Stomach (tissue), 9 donors: Measurements from ENCODE around the gene ZFAND6. TPM values are rescaled to one million over a fixed set of nuclear protein-coding genes. Genes with fewer than 3 reads are reported as not detected.
"Not testable (repeated sequence)": the region's sequence is repeated elsewhere in the genome, so short reads cannot be mapped to it uniquely, and the experiment has no call there.

ENCODE experiments used
- DNase-seq, 2 donors: peaks; one replicate each; pipeline versions ENCODE4 v3.0.0 to v3.0.0-alpha.2; 2013 to 2019
- H3K27ac ChIP-seq, 5 donors: fragments of 200-600 bp in 4 of 5; sonication (generic) in 4 of 5; one replicate each; pipeline ENCODE4 v1.5.1; 2013 to 2019; ENCODE audit warnings: mild to moderate bottlenecking in 1 of 5, moderate library complexity in 1 of 5
- H3K27me3 ChIP-seq, 3 donors: fragments of 200-600 bp; sonication (generic); one replicate each; pipeline ENCODE4 v1.5.1; 2017 to 2019; ENCODE audit warnings: mixed run types in 1 of 3
- H3K36me3 ChIP-seq, 4 donors: fragments of 200-600 bp; sonication (generic); 1 replicate in 3 of 4; 2 replicates in 1 of 4; pipeline ENCODE4 v1.5.1; 2016 to 2019
- H3K4me1 ChIP-seq, 4 donors: fragments of 200-600 bp; sonication (generic); one replicate each; pipeline ENCODE4 v1.5.1; 2016 to 2019
- H3K4me3 ChIP-seq, 4 donors: fragments of 200-600 bp; sonication (generic) in 3 of 4; one replicate each; pipeline ENCODE4 v1.5.1; 2016 to 2019; ENCODE audit warnings: mild to moderate bottlenecking in 1 of 4
- H3K9me3 ChIP-seq, 4 donors: fragments of 200-600 bp; sonication (generic); one replicate each; pipeline ENCODE4 v1.5.1; 2016 to 2019
- EP300 ChIP-seq: sonication (generic); formaldehyde crosslinking; IDR thresholded peaks from one replicate; pipeline ENCODE4 v1.6.1; 2017; ENCODE audit warnings: antibody characterized with exemption
- POLR2A ChIP-seq, 4 donors: fragments of 450-650 bp; IDR thresholded peaks; one replicate each; pipeline ENCODE4 v1.6.1; 2016; ENCODE audit warnings: antibody characterized with exemption in 4 of 4, control low read depth in 2 of 4, mild to moderate bottlenecking in 1 of 4, moderate library complexity in 1 of 4
- POLR2AphosphoS5 ChIP-seq, 3 donors: sonication (generic); formaldehyde crosslinking; IDR thresholded peaks; one replicate each; pipeline ENCODE4 v1.6.1; 2016; ENCODE audit warnings: antibody characterized with exemption in 3 of 3
- WGBS, 5 donors: extraction: QIAGEN DNeasy Blood & Tissue Kit in 3 of 5; methylation state at CpG; one replicate each; pipeline versions ENCODE4 v1.1.5 to v1.1.7; 2013 to 2018; 5-methylcytosine and 5-hydroxymethylcytosine counted together
- intact Hi-C: fragments of 100-400 bp; cut with DNase I; formaldehyde crosslinking; loops from one replicate; pipeline ENCODE4 v1.15.1; 2023; ENCODE audit warnings: low total_unique reads
- polyA plus RNA-seq, 3 donors: library from polyadenylated mRNA; stranded (reverse); fragments of 200-250 nt; gene quantifications; one replicate each; pipeline ENCODE4 v1.2.3, GENCODE V29; 2013
- total RNA-seq, 5 donors: library from RNA; depleted of rRNA; stranded (reverse); fragments of >200 nt; gene quantifications; one replicate each; pipeline versions ENCODE4 v1.1.0 to v1.2.3, GENCODE V29; 2014 to 2016
- TF ChIP-seq, protein P1 (sequence below), 7 experiments: fragments of 450-650 bp in 4 of 7; fragments of 200-600 bp in 3 of 7; sonication (generic) in 3 of 7; IDR thresholded peaks; one replicate each; pipeline ENCODE4 v1.5.1; 2016 to 2019; ENCODE audit warnings: antibody characterized with exemption in 7 of 7, control low read depth in 2 of 7, mild to moderate bottlenecking in 1 of 7
- donor health status: healthy with polysubstance abuse.
- donor health status: Bipolar disorder and iron deficiency.
- donor health status: healthy.

Gene ZFAND6
- total and polyA plus RNA-seq, 8 donors = 12.2 to 271 (median 66.4) TPM

- Histone ChIP-seq H3K27me3 (no peaks in the 10 kb centered on the region), H3K27ac (no peak overlapping the region), H3K4me1 (peaks cover 0 to 7% (median 2%) of the 10 kb centered on the region in 4 donors), H3K9me3 (no peaks in the 10 kb centered on the region), H3K36me3 (peaks cover 0 to 61% (median 53%) of the 10 kb centered on the region in 4 donors), H3K4me3 (no peak overlapping the region)
- DNase-seq = no peak
- 92 to 95% (median 93%) methylated on average over 6 of the region's 6 CpGs for WGBS, 5 donors
- TF ChIP-seq POLR2AphosphoS5 (IDR thresholded peaks at IDR 0.05) (no peak), EP300 (no peak), POLR2A (IDR thresholded peaks at IDR 0.05) (no peak)
- TF ChIP-seq, protein P1, sequence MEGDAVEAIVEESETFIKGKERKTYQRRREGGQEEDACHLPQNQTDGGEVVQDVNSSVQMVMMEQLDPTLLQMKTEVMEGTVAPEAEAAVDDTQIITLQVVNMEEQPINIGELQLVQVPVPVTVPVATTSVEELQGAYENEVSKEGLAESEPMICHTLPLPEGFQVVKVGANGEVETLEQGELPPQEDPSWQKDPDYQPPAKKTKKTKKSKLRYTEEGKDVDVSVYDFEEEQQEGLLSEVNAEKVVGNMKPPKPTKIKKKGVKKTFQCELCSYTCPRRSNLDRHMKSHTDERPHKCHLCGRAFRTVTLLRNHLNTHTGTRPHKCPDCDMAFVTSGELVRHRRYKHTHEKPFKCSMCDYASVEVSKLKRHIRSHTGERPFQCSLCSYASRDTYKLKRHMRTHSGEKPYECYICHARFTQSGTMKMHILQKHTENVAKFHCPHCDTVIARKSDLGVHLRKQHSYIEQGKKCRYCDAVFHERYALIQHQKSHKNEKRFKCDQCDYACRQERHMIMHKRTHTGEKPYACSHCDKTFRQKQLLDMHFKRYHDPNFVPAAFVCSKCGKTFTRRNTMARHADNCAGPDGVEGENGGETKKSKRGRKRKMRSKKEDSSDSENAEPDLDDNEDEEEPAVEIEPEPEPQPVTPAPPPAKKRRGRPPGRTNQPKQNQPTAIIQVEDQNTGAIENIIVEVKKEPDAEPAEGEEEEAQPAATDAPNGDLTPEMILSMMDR (IDR thresholded peaks at IDR 0.05) = no peak
- intact Hi-C loops = no loop called here
Measured at GRCh38 chr15:80123034-80123433, 63.6 kb downstream of the ZFAND6 start.

DNA sequence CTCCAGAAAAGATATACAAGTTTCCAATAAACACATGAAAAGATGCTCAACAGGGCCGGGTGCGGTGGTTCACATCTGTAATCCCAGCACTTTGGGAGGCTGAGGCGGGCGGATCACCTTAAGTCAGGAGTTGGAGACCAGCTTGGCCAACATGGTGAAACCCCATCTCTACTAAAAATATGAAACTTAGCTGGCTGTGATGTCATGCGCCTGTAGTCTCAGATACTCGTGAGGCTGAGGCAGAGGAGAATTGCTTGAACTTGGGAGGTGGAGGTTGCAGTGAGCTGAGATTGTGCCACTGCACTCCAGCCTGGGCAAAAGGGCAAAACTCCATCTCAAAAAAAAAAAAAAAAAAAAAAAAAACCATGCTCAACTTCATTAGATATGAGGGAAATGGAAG lies 67.8 kb downstream of the ZFAND6 start:
- H3K4me3 ChIP-seq, DNase-seq, intact Hi-C loops, H3K9me3 ChIP-seq, H3K4me1 ChIP-seq, H3K27ac ChIP-seq, H3K27me3 ChIP-seq: not testable (repeated sequence)
- WGBS, 5 donors = 92 to 98% (median 96%) methylated on average over 6 of the region's 6 CpGs
- H3K36me3 ChIP-seq = peaks cover 1 to 64% (median 60%) of the 10 kb centered on the region in 4 donors

GRCh38 chr15:80127911-80128310 lies 68.4 kb downstream of the ZFAND6 start:
- TF ChIP-seq POLR2AphosphoS5 (IDR thresholded peaks at IDR 0.05) (no peak), POLR2A (IDR thresholded peaks at IDR 0.05) (no peak), EP300 (no peak)
- TF ChIP-seq, protein P1 (IDR thresholded peaks at IDR 0.05) = no peak
- H3K4me3 ChIP-seq = no peak overlapping the region
- H3K4me1 ChIP-seq = no peaks in the 10 kb centered on the region
- WGBS, 5 donors = 76 to 89% (median 81%) methylated on average over 2 of the region's 2 CpGs
- peaks cover 7 to 64% (median 62%) of the 10 kb centered on the region in 4 donors for H3K36me3 ChIP-seq
- no peaks in the 10 kb centered on the region for H3K27me3 ChIP-seq
- no peak overlapping the region for H3K27ac ChIP-seq
- intact Hi-C loops = no loop called here
- H3K9me3 ChIP-seq = no peaks in the 10 kb centered on the region
- no peak for DNase-seq

GRCh38 chr15:80132382-80132781 lies 72.9 kb downstream of the ZFAND6 start:
- Histone ChIP-seq H3K36me3 (peaks cover 7 to 60% (median 52%) of the 10 kb centered on the region in 4 donors), H3K27ac (no peak overlapping the region), H3K27me3 (no peaks in the 10 kb centered on the region), H3K4me3 (no peak overlapping the region), H3K9me3 (no peaks in the 10 kb centered on the region), H3K4me1 (peaks cover 0 to 4% (median 0%) of the 10 kb centered on the region in 4 donors)
- intact Hi-C loops = no loop called here
- TF ChIP-seq, protein P1 (IDR thresholded peaks at IDR 0.05) = no peak
- TF ChIP-seq POLR2AphosphoS5 (IDR thresholded peaks at IDR 0.05) (no peak), POLR2A (IDR thresholded peaks at IDR 0.05) (no peak), EP300 (no peak)
- no peak for DNase-seq
- WGBS, 5 donors = 90 to 97% (median 96%) methylated on average over 3 of the region's 3 CpGs

- Histone ChIP-seq H3K9me3 (no peaks in the 10 kb centered on the region), H3K36me3 (peaks cover 7 to 50% (median 45%) of the 10 kb centered on the region in 4 donors), H3K4me3 (no peak overlapping the region), H3K27me3 (no peaks in the 10 kb centered on the region), H3K27ac (no peak overlapping the region), H3K4me1 (peaks cover 0 to 8% (median 0%) of the 10 kb centered on the region in 4 donors)
- WGBS, 5 donors = 24 to 57% (median 43%) methylated on average over 3 of the region's 3 CpGs
- no peak for TF ChIP-seq POLR2A (IDR thresholded peaks at IDR 0.05)
- no peak for TF ChIP-seq POLR2AphosphoS5 (IDR thresholded peaks at IDR 0.05)
- intact Hi-C loops = no loop called here
- DNase-seq = no peak
Measured at GRCh38 chr15:80136854-80137253, 77.4 kb downstream of the ZFAND6 start.
